SK-N-SH treated with all-trans-retinoic acid at 6 μM for 48 hours (cell line): ENCODE data around the gene SPEN.
"Not testable (repeated sequence)": the region's sequence is repeated elsewhere in the genome, so short reads cannot be mapped to it uniquely, and the experiment has no call there.

Experiments used
- ATAC-seq: fragments of 200-7000 bp; cut with Tn5 transposase; 3 replicates; pipeline ENCODE4 v1.9.1; 2020; ENCODE audit warnings: mild to moderate bottlenecking, moderate library complexity
- ARNTL ChIP-seq: fragments of 450-650 bp; formaldehyde crosslinking; IDR thresholded peaks from 2 replicates; pipeline ENCODE4 v1.5.0; 2020; ENCODE audit warnings: low read depth, mild to moderate bottlenecking, moderate library complexity, borderline replicate concordance
- BACH2 ChIP-seq: fragments of 250-450 bp; sonication (Bioruptor Pico); IDR thresholded peaks from 2 replicates; pipeline ENCODE4 v1.9.0; 2021; ENCODE audit warnings: mild to moderate bottlenecking, borderline replicate concordance
- ESRRG ChIP-seq: fragments of 250-450 bp; sonication (Bioruptor Pico); IDR thresholded peaks from 2 replicates; pipeline ENCODE4 v1.6.1; 2021; ENCODE audit warnings: mild to moderate bottlenecking
- GLIS3 ChIP-seq: fragments of 250-450 bp; sonication (Bioruptor Pico); IDR thresholded peaks from 2 replicates; pipeline ENCODE4 v1.5.0; 2020; ENCODE audit warnings: mild to moderate bottlenecking, moderate library complexity
- ISL1 ChIP-seq: fragments of 250-450 bp; sonication (Bioruptor Pico); IDR thresholded peaks from 2 replicates; pipeline ENCODE4 v2.1.2; 2022; ENCODE audit warnings: mild to moderate bottlenecking, moderate library complexity
- OSR1 ChIP-seq: fragments of 250-450 bp; sonication (Bioruptor Pico); IDR thresholded peaks from 2 replicates; pipeline ENCODE4 v1.8.0; 2022; ENCODE audit warnings: moderate library complexity, mild to moderate bottlenecking, inconsistent platforms
- PPARA ChIP-seq: fragments of 250-450 bp; sonication (Bioruptor Pico); IDR thresholded peaks from 2 replicates; pipeline ENCODE4 v1.5.0; 2020; ENCODE audit warnings: mild to moderate bottlenecking, borderline replicate concordance
- SNAI2 ChIP-seq: fragments of 250-450 bp; sonication (Bioruptor Pico); IDR thresholded peaks from 2 replicates; pipeline ENCODE4 v1.5.0; 2020; ENCODE audit warnings: mild to moderate bottlenecking, moderate library complexity
- TSHZ2 ChIP-seq: fragments of 250-450 bp; sonication (Bioruptor Pico); IDR thresholded peaks from 2 replicates; pipeline ENCODE4 v1.5.0; 2020; ENCODE audit warnings: mild to moderate bottlenecking, moderate library complexity
- ZFP3 ChIP-seq: fragments of 250-450 bp; sonication (Bioruptor Pico); IDR thresholded peaks from 2 replicates; pipeline ENCODE4 v1.5.0; 2020; ENCODE audit warnings: mild to moderate bottlenecking, moderate library complexity
- ZNF565 ChIP-seq: fragments of 450-650 bp; formaldehyde crosslinking; conservative IDR thresholded peaks from 2 replicates; pipeline ENCODE4 v1.5.0; 2020; ENCODE audit warnings: low read depth, mild to moderate bottlenecking, moderate library complexity
- ZNF70 ChIP-seq: fragments of 450-650 bp; formaldehyde crosslinking; IDR thresholded peaks from 2 replicates; pipeline ENCODE4 v1.5.0; 2020; ENCODE audit warnings: mild to moderate bottlenecking, moderate library complexity
- TF ChIP-seq, protein P1 (sequence below): fragments of 250-450 bp; sonication (Bioruptor Pico); IDR thresholded peaks from 2 replicates; pipeline ENCODE4 v1.8.0; 2020; ENCODE audit warnings: mild to moderate bottlenecking, moderate library complexity, borderline replicate concordance
- TF ChIP-seq, protein P2 (sequence below): fragments of 250-450 bp; sonication (Bioruptor Pico); IDR thresholded peaks from 2 replicates; pipeline ENCODE4 v1.5.1; 2020; ENCODE audit warnings: low read depth, mild to moderate bottlenecking, moderate library complexity
- TF ChIP-seq, protein P3 (sequence below): fragments of 250-450 bp; sonication (Bioruptor Pico); IDR thresholded peaks from 2 replicates; pipeline ENCODE4 v1.5.1; 2021; ENCODE audit warnings: mild to moderate bottlenecking, moderate library complexity

Gene SPEN

GRCh38 chr1:15885701-15886610, 38.4 kb downstream of the SPEN start:
- no peak for TF ChIP-seq TSHZ2 (CRISPR knock-in tag)
- TF ChIP-seq ARNTL (CRISPR knock-in tag): no peak
- TF ChIP-seq ISL1 (CRISPR knock-in tag): 0 out of 2 replicates have a peak, but pooled peaks have one; percentile 16
- peak; percentile 99 for ATAC-seq

- ATAC-seq: peak; percentile 44; the same call in 2 of the 3 replicates
- TF ChIP-seq ZNF70 (CRISPR knock-in tag): peak; percentile 66; the same call in 1 of the 2 replicates
- TF ChIP-seq ZNF565: no peak
- no peak for TF ChIP-seq ESRRG (CRISPR knock-in tag)
- TF ChIP-seq ISL1 (CRISPR knock-in tag): no peak
Observed at GRCh38 chr1:15886611-15887167, 39.2 kb downstream of the SPEN start.

DNA sequence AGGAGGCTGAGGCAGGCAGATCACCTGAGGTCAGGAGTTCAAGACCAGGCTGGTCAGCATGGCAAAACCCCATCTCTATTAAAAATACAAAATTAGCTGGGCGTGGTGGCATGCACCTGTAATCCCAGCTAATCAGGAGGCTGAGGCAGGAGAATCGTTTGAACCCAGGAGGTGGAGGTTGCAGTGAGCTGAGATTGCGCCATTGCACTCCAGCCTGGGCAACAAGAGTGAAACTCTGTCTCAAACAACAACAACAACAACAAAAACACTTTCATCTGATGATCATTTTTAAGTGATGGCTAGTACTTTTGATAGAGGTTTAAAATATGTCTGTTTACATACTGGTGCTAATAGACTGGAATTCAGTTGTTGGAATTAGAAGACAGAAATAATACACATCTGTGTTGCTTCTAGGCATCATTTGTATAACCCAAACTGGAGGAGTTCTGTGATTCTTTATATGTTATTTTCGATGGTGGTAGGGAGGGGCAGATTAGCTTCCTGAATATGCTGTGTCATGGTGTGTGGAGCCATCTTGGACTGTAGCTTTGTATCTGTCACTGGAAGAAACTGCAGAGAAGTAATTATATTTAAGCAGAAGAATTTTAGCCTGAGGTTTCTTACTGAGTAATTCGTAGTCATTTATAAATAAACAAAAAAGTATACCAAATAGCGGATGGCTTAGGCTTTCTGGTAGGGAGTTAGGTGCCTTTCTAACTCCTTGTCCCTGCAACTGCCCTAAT, 45.5 kb downstream of the SPEN start:
- peak; percentile 53 for ATAC-seq

DNA sequence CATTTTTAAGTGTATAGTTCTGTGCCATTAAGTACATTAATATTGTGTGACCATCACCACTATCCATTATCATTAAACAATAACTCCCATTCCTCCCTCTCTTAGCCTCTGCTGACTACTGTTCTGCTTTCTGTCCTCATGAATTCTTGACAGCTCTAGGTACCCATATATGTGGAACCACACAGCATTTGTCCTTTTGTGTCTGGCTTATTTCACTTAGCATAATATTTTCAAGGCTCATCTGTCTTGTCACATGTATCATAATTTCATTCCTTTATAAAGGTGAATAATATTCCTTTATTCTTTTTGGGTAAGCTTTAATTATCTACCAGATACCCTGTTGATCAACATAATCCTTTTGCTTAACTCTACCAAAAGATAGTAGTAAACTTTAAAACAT, 47.7 kb downstream of the SPEN start:
- TF ChIP-seq OSR1 (CRISPR knock-in tag) (no peak), TSHZ2 (CRISPR knock-in tag) (no peak)
- TF ChIP-seq, all 23 proteins: peak for 0
- ATAC-seq: no peak

More for the DNA sequence above, 45.5 kb downstream of the SPEN start:
- 0 out of 2 replicates have a peak, but pooled peaks have one; percentile 47 for TF ChIP-seq SNAI2 (CRISPR knock-in tag)

- not testable (repeated sequence) for ATAC-seq
Observed at GRCh38 chr1:15896841-15897610, 49.5 kb downstream of the SPEN start.

- no peak for ATAC-seq
- TF ChIP-seq, protein P1, sequence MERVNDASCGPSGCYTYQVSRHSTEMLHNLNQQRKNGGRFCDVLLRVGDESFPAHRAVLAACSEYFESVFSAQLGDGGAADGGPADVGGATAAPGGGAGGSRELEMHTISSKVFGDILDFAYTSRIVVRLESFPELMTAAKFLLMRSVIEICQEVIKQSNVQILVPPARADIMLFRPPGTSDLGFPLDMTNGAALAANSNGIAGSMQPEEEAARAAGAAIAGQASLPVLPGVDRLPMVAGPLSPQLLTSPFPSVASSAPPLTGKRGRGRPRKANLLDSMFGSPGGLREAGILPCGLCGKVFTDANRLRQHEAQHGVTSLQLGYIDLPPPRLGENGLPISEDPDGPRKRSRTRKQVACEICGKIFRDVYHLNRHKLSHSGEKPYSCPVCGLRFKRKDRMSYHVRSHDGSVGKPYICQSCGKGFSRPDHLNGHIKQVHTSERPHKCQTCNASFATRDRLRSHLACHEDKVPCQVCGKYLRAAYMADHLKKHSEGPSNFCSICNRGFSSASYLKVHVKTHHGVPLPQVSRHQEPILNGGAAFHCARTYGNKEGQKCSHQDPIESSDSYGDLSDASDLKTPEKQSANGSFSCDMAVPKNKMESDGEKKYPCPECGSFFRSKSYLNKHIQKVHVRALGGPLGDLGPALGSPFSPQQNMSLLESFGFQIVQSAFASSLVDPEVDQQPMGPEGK: no peak
- TF ChIP-seq, protein P2, sequence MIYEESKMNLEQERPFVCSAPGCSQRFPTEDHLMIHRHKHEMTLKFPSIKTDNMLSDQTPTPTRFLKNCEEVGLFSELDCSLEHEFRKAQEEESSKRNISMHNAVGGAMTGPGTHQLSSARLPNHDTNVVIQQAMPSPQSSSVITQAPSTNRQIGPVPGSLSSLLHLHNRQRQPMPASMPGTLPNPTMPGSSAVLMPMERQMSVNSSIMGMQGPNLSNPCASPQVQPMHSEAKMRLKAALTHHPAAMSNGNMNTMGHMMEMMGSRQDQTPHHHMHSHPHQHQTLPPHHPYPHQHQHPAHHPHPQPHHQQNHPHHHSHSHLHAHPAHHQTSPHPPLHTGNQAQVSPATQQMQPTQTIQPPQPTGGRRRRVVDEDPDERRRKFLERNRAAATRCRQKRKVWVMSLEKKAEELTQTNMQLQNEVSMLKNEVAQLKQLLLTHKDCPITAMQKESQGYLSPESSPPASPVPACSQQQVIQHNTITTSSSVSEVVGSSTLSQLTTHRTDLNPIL (CRISPR knock-in tag): no peak
- TF ChIP-seq BACH2 (CRISPR knock-in tag) (no peak), ZFP3 (CRISPR knock-in tag) (no peak), GLIS3 (CRISPR knock-in tag) (no peak), PPARA (CRISPR knock-in tag) (no peak)
- TF ChIP-seq, protein P3, sequence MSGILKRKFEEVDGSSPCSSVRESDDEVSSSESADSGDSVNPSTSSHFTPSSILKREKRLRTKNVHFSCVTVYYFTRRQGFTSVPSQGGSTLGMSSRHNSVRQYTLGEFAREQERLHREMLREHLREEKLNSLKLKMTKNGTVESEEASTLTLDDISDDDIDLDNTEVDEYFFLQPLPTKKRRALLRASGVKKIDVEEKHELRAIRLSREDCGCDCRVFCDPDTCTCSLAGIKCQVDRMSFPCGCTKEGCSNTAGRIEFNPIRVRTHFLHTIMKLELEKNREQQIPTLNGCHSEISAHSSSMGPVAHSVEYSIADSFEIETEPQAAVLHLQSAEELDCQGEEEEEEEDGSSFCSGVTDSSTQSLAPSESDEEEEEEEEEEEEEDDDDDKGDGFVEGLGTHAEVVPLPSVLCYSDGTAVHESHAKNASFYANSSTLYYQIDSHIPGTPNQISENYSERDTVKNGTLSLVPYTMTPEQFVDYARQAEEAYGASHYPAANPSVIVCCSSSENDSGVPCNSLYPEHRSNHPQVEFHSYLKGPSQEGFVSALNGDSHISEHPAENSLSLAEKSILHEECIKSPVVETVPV (CRISPR knock-in tag): no peak
Observed at GRCh38 chr1:15899266-15899665, 51.8 kb downstream of the SPEN start.
